HL-60/S4 (cell line): Measurements from ENCODE around the gene CITED1.

Experiments
- in situ Hi-C: fragments of 300-500 bp; cut with MboI; formaldehyde crosslinking; loops from 2 replicates; pipeline ENCODE4 v1.14.3; 2022; ENCODE audit warnings: low sequenced_read_pairs

Gene CITED1

DNA sequence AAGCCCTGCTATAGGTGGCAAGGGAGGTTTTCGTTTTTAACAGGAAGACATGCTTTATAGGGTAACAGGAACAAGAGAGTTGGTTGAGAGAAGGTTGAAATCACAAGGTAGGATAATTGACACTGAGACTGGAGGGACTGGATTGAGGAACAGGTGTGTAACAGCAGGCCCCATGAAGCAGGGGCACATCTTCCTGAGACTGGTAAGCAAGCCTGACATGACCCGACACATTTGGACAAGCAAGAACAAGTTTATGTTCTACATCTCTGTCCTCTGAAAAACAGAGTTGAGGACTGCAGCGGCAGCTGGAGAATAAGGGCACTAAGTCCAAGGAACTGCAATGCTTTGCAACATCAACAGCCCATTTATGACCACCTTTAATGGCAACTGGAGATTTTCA lies 33.9 kb downstream of the CITED1 start:
- in situ Hi-C loops: no loop called here

DNA sequence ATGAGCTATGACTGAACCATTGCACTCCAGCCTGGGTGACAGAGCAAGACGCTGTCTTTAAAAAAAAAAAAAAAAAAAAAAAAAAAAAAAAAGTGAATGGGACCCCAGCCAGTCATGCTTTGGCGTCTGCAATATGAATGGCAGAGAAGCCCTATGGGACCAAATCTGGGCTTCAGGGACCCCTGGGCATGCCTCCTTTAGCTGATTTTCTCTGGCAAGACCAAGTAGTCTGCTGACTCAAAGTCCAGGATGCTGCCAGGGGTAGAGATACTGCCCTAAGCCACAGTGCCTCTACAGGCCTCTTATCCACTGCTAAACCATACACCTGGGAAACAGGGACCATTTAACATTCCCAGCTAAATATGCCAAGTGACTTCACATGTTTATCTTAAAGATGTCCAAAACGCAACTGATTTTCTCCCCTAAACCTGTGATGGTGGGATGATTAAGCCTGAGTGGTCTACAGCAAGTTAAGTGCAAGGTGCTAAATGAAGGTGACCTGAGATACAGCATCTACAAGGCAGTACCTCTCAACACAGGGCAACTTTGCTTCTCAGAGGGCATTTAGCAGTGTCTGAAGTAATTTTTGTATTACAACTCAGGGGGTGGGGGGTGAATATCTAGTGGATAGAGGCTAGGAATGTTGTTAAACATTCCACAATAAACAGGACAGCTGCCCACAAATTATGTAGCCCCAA lies 34.5 kb downstream of the CITED1 start:
- in situ Hi-C loops: no loop called here

- in situ Hi-C loops: no loop called here
Observed at GRCh38 chrX:72270316-72270866, 35.3 kb downstream of the CITED1 start.

DNA sequence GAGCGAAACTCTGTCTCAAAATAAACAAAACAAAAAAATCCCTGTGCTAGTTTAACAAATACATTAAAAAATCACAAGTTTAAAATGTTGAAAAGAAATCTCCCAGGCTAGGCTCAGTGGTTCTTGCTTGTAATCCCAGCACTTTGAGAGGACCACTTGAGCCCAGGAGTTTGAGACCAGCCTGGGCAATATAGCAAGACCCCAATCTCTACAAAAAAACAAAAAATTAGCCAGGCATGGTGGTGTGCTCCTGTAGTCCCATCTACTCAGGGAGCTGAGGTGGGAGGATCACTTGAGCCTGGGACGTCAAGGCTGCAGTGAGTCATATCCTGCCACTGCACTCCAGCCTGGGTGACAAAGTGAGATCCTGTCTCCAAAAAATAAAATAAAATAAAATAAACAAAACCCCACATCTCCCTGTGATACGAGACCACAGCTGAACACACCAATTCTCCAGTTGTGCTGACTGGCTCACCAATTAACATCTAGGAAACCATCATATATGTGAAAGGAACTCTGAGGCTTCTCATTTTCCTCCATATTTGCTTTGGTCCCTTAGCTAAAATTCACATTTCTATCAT lies 36.0 kb downstream of the CITED1 start:
- in situ Hi-C loops: no loop called here

- in situ Hi-C loops: no loop called here
Observed at GRCh38 chrX:72268597-72269365, 36.9 kb downstream of the CITED1 start.

DNA sequence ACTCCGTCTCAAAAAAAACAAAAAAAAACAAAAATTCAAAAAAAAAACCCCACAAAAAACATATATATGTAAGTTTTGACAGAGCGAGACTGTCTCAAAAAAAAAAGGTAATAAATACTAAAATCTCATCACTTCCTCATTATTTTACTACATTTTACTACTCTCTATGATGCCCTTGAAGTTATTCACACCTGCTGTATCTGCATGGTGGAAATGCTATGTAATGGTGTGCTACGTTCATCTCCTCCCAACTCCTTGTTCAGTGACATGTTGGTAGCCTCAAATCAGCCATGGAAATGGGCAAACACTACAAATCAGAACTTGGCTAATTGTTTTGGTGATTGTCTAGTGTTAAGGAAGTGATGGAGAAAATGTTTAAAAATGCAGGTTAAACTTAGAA lies 40.5 kb downstream of the CITED1 start:
- in situ Hi-C loops: no loop called here

DNA sequence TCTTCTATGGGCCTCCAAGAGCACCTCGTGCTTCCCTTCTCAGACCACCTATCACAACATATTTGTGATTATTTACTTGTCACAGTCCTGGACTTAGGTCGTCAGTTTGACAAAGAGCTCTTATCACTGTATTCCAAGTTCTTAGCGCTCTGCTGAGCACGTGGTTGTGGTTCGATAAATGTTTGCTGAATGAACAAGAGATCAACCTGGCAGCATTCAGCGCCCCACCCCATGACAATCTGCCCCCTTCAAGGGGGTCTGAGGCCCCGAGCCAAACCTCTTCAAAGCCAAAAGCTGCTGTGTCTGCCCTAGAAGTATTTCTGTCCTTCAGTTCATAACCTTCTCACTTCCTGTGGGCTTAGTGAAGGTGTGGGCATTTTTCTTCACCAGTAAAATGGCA lies 43.6 kb downstream of the CITED1 start:
- in situ Hi-C loops: no loop called here

GRCh38 chrX:72260448-72260847 lies 45.3 kb downstream of the CITED1 start:
- in situ Hi-C loops: no loop called here

DNA sequence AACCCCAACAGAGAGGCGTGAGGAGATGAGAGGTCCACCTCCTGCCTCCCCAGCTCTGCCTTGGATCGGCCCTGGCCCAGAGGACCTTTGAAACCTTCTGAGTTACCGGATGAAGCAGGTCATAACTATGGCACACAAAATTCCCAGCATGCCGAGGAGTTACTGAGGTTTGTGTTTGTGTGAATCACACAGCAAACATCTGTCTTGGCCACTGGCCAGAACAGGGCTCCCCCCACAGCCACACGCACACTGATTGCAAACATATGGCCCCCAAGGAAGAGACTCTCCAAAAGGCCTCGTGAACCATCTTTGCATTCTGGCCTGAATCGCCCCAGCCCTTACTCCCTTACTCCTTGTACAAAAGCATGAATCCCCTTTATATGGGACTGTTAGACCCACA lies 47.5 kb downstream of the CITED1 start:
- in situ Hi-C loops: no loop called here

- in situ Hi-C loops: no loop called here
Observed at GRCh38 chrX:72255864-72256263, 49.9 kb downstream of the CITED1 start.

- in situ Hi-C loops: no loop called here
Observed at GRCh38 chrX:72255445-72255844, 50.3 kb downstream of the CITED1 start.

- in situ Hi-C loops: no loop called here
Observed at GRCh38 chrX:72254816-72255215, 50.9 kb downstream of the CITED1 start.

- in situ Hi-C loops: no loop called here
Observed at GRCh38 chrX:72253686-72254085, 52.0 kb downstream of the CITED1 start.
